ENCODE results near the gene PMFBP1. TPM values are rescaled to one million over a fixed set of nuclear protein-coding genes. Genes with fewer than 3 reads are reported as not detected.

PMFBP1 gene
- total RNA-seq, 2 experiments from 2014 or later = 2.0 to 3.1 TPM

DNA sequence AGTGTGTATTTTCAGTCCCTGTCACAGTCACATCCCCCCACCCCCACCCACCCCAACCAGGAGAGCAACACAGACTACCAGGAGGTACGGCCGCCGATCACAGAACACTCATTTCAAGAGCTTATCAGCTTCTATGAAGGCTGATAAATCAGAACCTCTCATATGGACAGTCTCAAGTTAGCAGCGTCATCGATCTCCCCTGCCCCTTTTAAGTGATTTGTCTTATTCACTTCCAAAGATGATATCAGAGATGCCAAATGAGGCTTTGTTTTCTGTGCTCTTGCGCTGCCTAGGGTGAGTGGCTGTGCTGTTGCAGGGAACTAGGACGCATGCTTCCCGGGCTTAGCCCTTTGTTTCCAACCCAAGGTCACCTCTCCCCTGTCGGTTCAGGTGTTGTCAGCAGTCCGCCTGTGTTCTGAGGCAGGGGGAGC lies 26.8 kb upstream of the PMFBP1 start:
- H3K4me3 ChIP-seq (ENCODE audit: low read depth, low read length, poor library complexity, severe bottlenecking) = no peak overlapping the region
- no peaks in the 10 kb centered on the region for H3K79me2 ChIP-seq (ENCODE audit: insufficient read depth, low read depth, low read length)
- H3K4me2 ChIP-seq (ENCODE audit: low read length) = no peak overlapping the region
- ChIA-PET POLR2A (interaction anchor here (0.6 kb wide), 1 partner anchor 97 kb away, joined by 3 read pairs; no protein-coding TSS in a partner anchor), CTCF (ENCODE audit: unreplicated experiment) (no interaction called here)
- H3K4me1 ChIP-seq (ENCODE audit: insufficient read depth, low read length, poor library complexity, severe bottlenecking) = peaks cover 9% of the 10 kb centered on the region
- H3K36me3 ChIP-seq (ENCODE audit: insufficient read depth, low read length) = no peaks in the 10 kb centered on the region
- no peak for DNase-seq (ENCODE audit: low spot score)
- H2AFZ ChIP-seq (ENCODE audit: low read length) = no peak overlapping the region
- intact Hi-C loops (cut with micrococcal nuclease; ENCODE audit: unreplicated experiment) = no loop called here
- H3K9me2 ChIP-seq (ENCODE audit: insufficient read depth, low read length) = no peaks in the 10 kb centered on the region
- no peak overlapping the region for H3K27ac ChIP-seq (ENCODE audit: low read depth, low read length, poor library complexity, severe bottlenecking)
- TF ChIP-seq, protein P1, sequence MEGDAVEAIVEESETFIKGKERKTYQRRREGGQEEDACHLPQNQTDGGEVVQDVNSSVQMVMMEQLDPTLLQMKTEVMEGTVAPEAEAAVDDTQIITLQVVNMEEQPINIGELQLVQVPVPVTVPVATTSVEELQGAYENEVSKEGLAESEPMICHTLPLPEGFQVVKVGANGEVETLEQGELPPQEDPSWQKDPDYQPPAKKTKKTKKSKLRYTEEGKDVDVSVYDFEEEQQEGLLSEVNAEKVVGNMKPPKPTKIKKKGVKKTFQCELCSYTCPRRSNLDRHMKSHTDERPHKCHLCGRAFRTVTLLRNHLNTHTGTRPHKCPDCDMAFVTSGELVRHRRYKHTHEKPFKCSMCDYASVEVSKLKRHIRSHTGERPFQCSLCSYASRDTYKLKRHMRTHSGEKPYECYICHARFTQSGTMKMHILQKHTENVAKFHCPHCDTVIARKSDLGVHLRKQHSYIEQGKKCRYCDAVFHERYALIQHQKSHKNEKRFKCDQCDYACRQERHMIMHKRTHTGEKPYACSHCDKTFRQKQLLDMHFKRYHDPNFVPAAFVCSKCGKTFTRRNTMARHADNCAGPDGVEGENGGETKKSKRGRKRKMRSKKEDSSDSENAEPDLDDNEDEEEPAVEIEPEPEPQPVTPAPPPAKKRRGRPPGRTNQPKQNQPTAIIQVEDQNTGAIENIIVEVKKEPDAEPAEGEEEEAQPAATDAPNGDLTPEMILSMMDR (conservative IDR thresholded peaks at IDR 0.05; ENCODE audit: low read length) = no peak
- TF ChIP-seq EZH2phosphoT487 (IDR thresholded peaks at IDR 0.05; ENCODE audit: borderline replicate concordance, low read depth, low read length) = no peak
- BruUV-seq (replicated peaks) = no TSS peak
- H4K20me1 ChIP-seq (ENCODE audit: insufficient read depth, low read length) = no peaks in the 10 kb centered on the region
- no peaks in the 10 kb centered on the region for H3K9me3 ChIP-seq (ENCODE audit: low read length)

GRCh38 chr16:72198021-72198711 lies 26.2 kb upstream of the PMFBP1 start:
- Histone ChIP-seq H3K36me3 (ENCODE audit: insufficient read depth, low read length) (no peaks in the 10 kb centered on the region), H3K79me2 (ENCODE audit: insufficient read depth, low read depth, low read length) (no peaks in the 10 kb centered on the region), H4K20me1 (ENCODE audit: insufficient read depth, low read length) (no peaks in the 10 kb centered on the region), H3K4me2 (ENCODE audit: low read length) (no peak overlapping the region), H2AFZ (ENCODE audit: low read length) (no peak overlapping the region), H3K9me2 (ENCODE audit: insufficient read depth, low read length) (no peaks in the 10 kb centered on the region), H3K4me1 (ENCODE audit: insufficient read depth, low read length, poor library complexity, severe bottlenecking) (peaks cover 4% of the 10 kb centered on the region), H3K9me3 (ENCODE audit: low read length) (no peaks in the 10 kb centered on the region), H3K4me3 (ENCODE audit: low read depth, low read length, poor library complexity, severe bottlenecking) (no peak overlapping the region), H3K27ac (ENCODE audit: low read depth, low read length, poor library complexity, severe bottlenecking) (no peak overlapping the region)
- ChIA-PET CTCF (ENCODE audit: unreplicated experiment) (no interaction called here), POLR2A (interaction anchor here (0.6 kb wide), 3 partner anchors 14 to 1529 kb away, joined by 3 read pairs; no protein-coding TSS in a partner anchor)
- intact Hi-C loops (cut with micrococcal nuclease; ENCODE audit: unreplicated experiment) = no loop called here
- no TSS peak for BruUV-seq (replicated peaks)
- DNase-seq (ENCODE audit: low spot score) = no peak
- TF ChIP-seq, protein P1 (conservative IDR thresholded peaks at IDR 0.05; ENCODE audit: low read length) = no peak

- Histone ChIP-seq H3K4me1 (ENCODE audit: insufficient read depth, low read length, poor library complexity, severe bottlenecking) (no peaks in the 10 kb centered on the region), H3K9me3 (ENCODE audit: low read length) (no peaks in the 10 kb centered on the region), H3K4me3 (ENCODE audit: low read depth, low read length, poor library complexity, severe bottlenecking) (no peak overlapping the region), H3K9me2 (ENCODE audit: insufficient read depth, low read length) (no peaks in the 10 kb centered on the region), H4K20me1 (ENCODE audit: insufficient read depth, low read length) (no peaks in the 10 kb centered on the region), H3K4me2 (ENCODE audit: low read length) (no peak overlapping the region), H3K27ac (ENCODE audit: low read depth, low read length, poor library complexity, severe bottlenecking) (no peak overlapping the region), H3K36me3 (ENCODE audit: insufficient read depth, low read length) (no peaks in the 10 kb centered on the region), H3K79me2 (ENCODE audit: insufficient read depth, low read depth, low read length) (no peaks in the 10 kb centered on the region), H2AFZ (ENCODE audit: low read length) (no peak overlapping the region)
- CTCF ChIA-PET (ENCODE audit: unreplicated experiment) = no interaction called here
- POLR2A ChIA-PET = interaction anchor here (0.6 kb wide), 2 partner anchors 14 to 1530 kb away, joined by 3 read pairs; no protein-coding TSS in a partner anchor
- no TSS peak for BruUV-seq (replicated peaks)
- no peak for TF ChIP-seq EZH2phosphoT487 (IDR thresholded peaks at IDR 0.05; ENCODE audit: borderline replicate concordance, low read depth, low read length)
- TF ChIP-seq, protein P1 (conservative IDR thresholded peaks at IDR 0.05; ENCODE audit: low read length) = no peak
- intact Hi-C loops (cut with micrococcal nuclease; ENCODE audit: unreplicated experiment) = no loop called here
- DNase-seq (ENCODE audit: low spot score) = no peak
Measured at GRCh38 chr16:72197545-72197944, 25.6 kb upstream of the PMFBP1 start.

Data from OCI-LY7 (cell line).